Measurements from ENCODE around the gene HNRNPR.
A peak's percentile ranks its signal among the peaks of the same experiment; 100 is the strongest.
"Not testable (repeated sequence)": the region's sequence is repeated elsewhere in the genome, so short reads cannot be mapped to it uniquely, and the experiment has no call there.

HNRNPR gene

DNA sequence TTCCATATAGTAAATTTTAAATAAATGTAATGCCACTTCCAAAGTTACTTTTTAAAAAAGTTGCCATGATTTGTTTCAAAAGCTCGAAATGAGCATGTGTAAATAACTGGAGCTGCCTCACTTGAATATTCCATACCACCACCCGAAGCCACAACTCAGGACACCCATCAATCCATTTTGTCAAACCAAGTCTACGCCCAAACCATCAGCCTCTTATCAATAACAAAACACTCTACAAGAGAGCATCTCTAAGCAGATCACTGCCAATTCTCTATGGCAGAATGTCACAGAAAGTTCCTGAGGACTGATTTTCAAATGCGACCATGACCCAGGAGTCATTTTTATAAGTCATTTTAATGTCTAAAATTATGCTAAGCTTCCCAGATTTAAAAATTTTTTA, 4.5 kb downstream of the HNRNPR start:
- Mint-ChIP-seq H3K27ac (ENCODE audit: low read depth) (peak overlapping the region; percentile 81), H3K36me3 (ENCODE audit: insufficient read depth) (peaks cover 45% of the 10 kb centered on the region), H3K4me1 (peaks cover 49% of the 10 kb centered on the region), H3K27me3 (no peaks in the 10 kb centered on the region), H3K9me3 (no peaks in the 10 kb centered on the region), H3K4me3 (peak overlapping the region; percentile 95)
- ATAC-seq (replicated peaks; ENCODE audit: extremely low read depth, poor library complexity, severe bottlenecking) = no peak
- no peak for DNase-seq (ENCODE audit: low spot score in 2 of 2)

DNA sequence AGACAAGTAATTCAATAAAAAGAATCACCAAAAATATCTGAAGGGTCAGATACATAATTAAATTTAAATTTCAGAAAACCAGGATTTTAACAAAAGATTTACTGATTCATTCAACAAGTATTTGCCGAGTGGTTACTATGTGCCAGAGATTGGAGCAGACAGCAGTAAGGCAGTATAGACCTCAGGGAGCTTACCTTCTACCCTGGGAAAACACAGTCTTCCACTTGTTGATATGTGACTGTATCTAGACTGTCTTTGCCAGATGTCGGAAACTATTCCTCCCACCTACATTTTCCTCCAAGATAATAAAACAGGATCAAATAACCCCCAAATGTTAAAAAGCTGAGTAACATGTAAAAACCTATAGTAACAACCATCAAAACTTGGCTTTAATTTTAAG, 6.2 kb downstream of the HNRNPR start:
- peaks cover 51% of the 10 kb centered on the region for H3K36me3 Mint-ChIP-seq (ENCODE audit: insufficient read depth)
- no peak overlapping the region for H3K27ac Mint-ChIP-seq (ENCODE audit: low read depth)
- no peaks in the 10 kb centered on the region for H3K9me3 Mint-ChIP-seq
- DNase-seq (ENCODE audit: low spot score in 2 of 2) = no peak
- no peak for ATAC-seq (replicated peaks; ENCODE audit: extremely low read depth, poor library complexity, severe bottlenecking)
- no peaks in the 10 kb centered on the region for H3K27me3 Mint-ChIP-seq
- H3K4me3 Mint-ChIP-seq = no peak overlapping the region
- H3K4me1 Mint-ChIP-seq = peaks cover 44% of the 10 kb centered on the region

DNA sequence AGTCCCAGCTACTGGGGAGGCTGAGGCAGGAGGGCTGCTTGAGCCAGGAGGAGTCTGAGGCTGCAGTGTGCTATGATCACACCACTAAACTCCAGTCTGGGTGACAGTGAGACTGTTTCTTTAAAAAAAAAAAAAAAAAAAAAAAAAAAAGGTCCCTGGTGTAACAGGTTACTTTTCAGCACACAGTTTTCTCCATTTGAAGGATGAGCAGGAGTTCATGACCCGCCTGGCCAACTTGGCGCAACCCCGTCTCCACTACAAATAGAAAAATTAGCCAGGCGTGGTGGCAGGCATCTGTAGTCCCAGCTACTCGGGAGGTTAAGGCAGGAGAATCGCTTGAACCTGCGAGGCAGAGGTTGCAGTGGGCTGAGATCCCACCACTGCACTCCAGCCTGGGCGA, 12.4 kb downstream of the HNRNPR start:
- H3K4me3 Mint-ChIP-seq = no peak overlapping the region
- DNase-seq (ENCODE audit: low spot score in 2 of 2) = no peak
- H3K27me3 Mint-ChIP-seq = no peaks in the 10 kb centered on the region

DNA sequence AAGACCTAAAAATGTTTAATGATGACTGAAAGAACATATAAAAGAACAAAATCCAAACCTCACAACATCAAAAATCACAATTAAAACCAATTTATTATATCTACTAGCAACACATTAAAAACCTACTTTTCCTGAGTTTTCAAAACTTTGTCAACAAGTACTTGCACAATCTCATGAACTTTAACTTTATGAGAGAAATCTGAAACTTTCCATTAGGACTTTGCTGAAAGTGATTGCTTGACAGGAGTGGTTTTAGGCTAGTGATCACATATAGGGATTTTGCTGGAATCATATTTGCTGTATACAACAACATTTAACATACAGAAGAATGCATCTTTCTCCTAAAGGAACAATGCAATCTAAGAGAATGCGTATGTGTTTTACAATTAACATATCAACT, 13.2 kb downstream of the HNRNPR start:
- H3K27ac Mint-ChIP-seq (ENCODE audit: low read depth) = no peak overlapping the region
- ATAC-seq (replicated peaks; ENCODE audit: extremely low read depth, poor library complexity, severe bottlenecking) (no peak), DNase-seq (ENCODE audit: low spot score in 2 of 2) (no peak)
- H3K36me3 Mint-ChIP-seq (ENCODE audit: insufficient read depth) = peaks cover 79% of the 10 kb centered on the region
- H3K27me3 Mint-ChIP-seq = no peaks in the 10 kb centered on the region
- H3K4me3 Mint-ChIP-seq = no peak overlapping the region
- peaks cover 38% of the 10 kb centered on the region for H3K4me1 Mint-ChIP-seq
- H3K9me3 Mint-ChIP-seq = no peaks in the 10 kb centered on the region

More for the DNA sequence above, 12.4 kb downstream of the HNRNPR start:
- Mint-ChIP-seq H3K9me3 (no peaks in the 10 kb centered on the region), H3K36me3 (ENCODE audit: insufficient read depth) (peaks cover 80% of the 10 kb centered on the region), H3K4me1 (peaks cover 31% of the 10 kb centered on the region), H3K27ac (ENCODE audit: low read depth) (no peak overlapping the region)
- no peak for ATAC-seq (replicated peaks; ENCODE audit: extremely low read depth, poor library complexity, severe bottlenecking)

- Mint-ChIP-seq H3K27ac (ENCODE audit: low read depth) (peak overlapping the region; percentile 73), H3K4me1 (peaks cover 47% of the 10 kb centered on the region)
Observed at GRCh38 chr1:23325393-23325792, 18.7 kb downstream of the HNRNPR start.

GRCh38 chr1:23322770-23323169, 21.3 kb downstream of the HNRNPR start:
- H3K9me3 Mint-ChIP-seq = no peaks in the 10 kb centered on the region
- DNase-seq (ENCODE audit: low spot score in 2 of 2) (no peak), ATAC-seq (replicated peaks; ENCODE audit: extremely low read depth, poor library complexity, severe bottlenecking) (no peak)
- peaks cover 41% of the 10 kb centered on the region for H3K4me1 Mint-ChIP-seq
- H3K27ac Mint-ChIP-seq (ENCODE audit: low read depth) = no peak overlapping the region
- H3K27me3 Mint-ChIP-seq = no peaks in the 10 kb centered on the region
- H3K36me3 Mint-ChIP-seq (ENCODE audit: insufficient read depth) = peaks cover 67% of the 10 kb centered on the region
- no peak overlapping the region for H3K4me3 Mint-ChIP-seq

More at GRCh38 chr1:23325393-23325792, 18.7 kb downstream of the HNRNPR start:
- H3K9me3 Mint-ChIP-seq = no peaks in the 10 kb centered on the region
- H3K36me3 Mint-ChIP-seq (ENCODE audit: insufficient read depth) = peaks cover 58% of the 10 kb centered on the region
- DNase-seq (ENCODE audit: low spot score in 2 of 2) = no peak
- H3K4me3 Mint-ChIP-seq = no peak overlapping the region
- no peaks in the 10 kb centered on the region for H3K27me3 Mint-ChIP-seq
- ATAC-seq (replicated peaks; ENCODE audit: extremely low read depth, poor library complexity, severe bottlenecking) = no peak

DNA sequence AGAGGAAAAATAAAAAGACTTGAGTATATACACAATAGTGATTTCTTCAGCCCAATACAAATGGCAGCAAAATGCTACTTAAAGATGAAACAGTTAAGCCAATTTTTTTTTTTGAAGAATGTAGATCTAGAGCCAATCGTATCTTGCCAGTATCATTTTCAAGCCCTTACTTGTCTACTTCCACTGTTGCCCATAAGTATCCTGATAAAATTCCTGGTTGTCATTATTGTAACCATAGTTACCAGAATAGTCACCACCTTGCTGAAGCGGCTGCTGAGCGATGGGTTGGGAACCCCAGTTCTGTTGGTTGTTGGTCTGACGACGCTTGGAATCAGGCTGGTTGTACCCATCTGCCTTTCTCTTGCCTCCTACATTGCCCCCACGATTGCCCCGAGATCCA, 33.8 kb downstream of the HNRNPR start:
- not testable (repeated sequence) for H3K4me3 Mint-ChIP-seq; DNase-seq (ENCODE audit: low spot score in 2 of 2); H3K27me3 Mint-ChIP-seq; H3K9me3 Mint-ChIP-seq; ATAC-seq (replicated peaks; ENCODE audit: extremely low read depth, poor library complexity, severe bottlenecking); H3K27ac Mint-ChIP-seq (ENCODE audit: low read depth)
- peaks cover 52% of the 10 kb centered on the region for H3K36me3 Mint-ChIP-seq (ENCODE audit: insufficient read depth)
- peaks cover 26% of the 10 kb centered on the region for H3K4me1 Mint-ChIP-seq

GRCh38 chr1:23304140-23304620, 39.9 kb downstream of the HNRNPR start:
- DNase-seq (ENCODE audit: low spot score in 2 of 2) (no peak), ATAC-seq (replicated peaks; ENCODE audit: extremely low read depth, poor library complexity, severe bottlenecking) (no peak)
- peaks cover 33% of the 10 kb centered on the region for H3K36me3 Mint-ChIP-seq (ENCODE audit: insufficient read depth)
- no peak overlapping the region for H3K4me3 Mint-ChIP-seq
- no peaks in the 10 kb centered on the region for H3K4me1 Mint-ChIP-seq
- no peaks in the 10 kb centered on the region for H3K9me3 Mint-ChIP-seq
- H3K27ac Mint-ChIP-seq (ENCODE audit: low read depth) = no peak overlapping the region
- no peaks in the 10 kb centered on the region for H3K27me3 Mint-ChIP-seq

DNA sequence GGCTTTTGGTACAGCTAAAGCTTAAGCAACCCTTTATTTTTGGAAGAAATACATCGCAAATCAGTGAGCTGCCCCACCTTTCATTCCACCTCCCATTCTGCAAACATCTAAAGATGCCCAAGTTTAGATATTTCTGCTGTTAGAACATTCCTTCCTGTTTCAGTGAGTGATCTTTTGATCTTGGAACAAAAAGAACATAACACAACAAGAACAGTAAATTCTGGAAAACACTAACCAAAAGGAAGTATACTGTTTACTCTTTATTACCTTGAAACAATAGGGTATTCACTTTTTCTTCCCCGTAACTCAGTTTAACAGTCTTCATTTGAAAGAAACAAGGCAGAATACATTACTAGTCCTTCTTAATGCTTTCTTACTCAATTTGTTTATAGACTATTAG, 40.6 kb downstream of the HNRNPR start:
- H3K27me3 Mint-ChIP-seq = no peaks in the 10 kb centered on the region
- H3K4me3 Mint-ChIP-seq = no peak overlapping the region
- H3K36me3 Mint-ChIP-seq (ENCODE audit: insufficient read depth) = peaks cover 36% of the 10 kb centered on the region
- H3K9me3 Mint-ChIP-seq = no peaks in the 10 kb centered on the region
- no peaks in the 10 kb centered on the region for H3K4me1 Mint-ChIP-seq
- H3K27ac Mint-ChIP-seq (ENCODE audit: low read depth) = peak overlapping the region; percentile 20
- ATAC-seq (replicated peaks; ENCODE audit: extremely low read depth, poor library complexity, severe bottlenecking) (no peak), DNase-seq (ENCODE audit: low spot score in 2 of 2) (no peak)

DNA sequence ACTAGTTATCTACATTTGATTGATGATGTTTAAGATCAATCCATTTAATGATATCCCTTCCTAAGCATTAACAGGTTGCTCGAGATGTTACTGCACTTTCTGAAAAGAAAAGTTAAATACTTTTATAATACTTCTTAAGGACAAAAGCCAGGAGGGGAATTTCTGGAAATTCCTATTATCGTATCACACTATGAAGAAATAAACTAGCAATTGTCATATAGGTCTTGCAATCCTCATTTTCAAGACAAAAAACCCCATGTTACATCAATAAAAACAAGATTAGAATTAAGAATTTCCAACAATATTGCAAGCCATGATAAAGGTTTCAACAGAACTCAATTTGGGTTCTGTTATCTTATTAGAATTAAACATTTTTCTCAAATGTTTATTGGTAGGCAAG, 47.2 kb downstream of the HNRNPR start:
- peaks cover 20% of the 10 kb centered on the region for H3K36me3 Mint-ChIP-seq (ENCODE audit: insufficient read depth)
- H3K9me3 Mint-ChIP-seq = no peaks in the 10 kb centered on the region
- DNase-seq (ENCODE audit: low spot score in 2 of 2) (no peak), ATAC-seq (replicated peaks; ENCODE audit: extremely low read depth, poor library complexity, severe bottlenecking) (no peak)
- no peaks in the 10 kb centered on the region for H3K27me3 Mint-ChIP-seq
- H3K4me1 Mint-ChIP-seq = no peaks in the 10 kb centered on the region
- H3K27ac Mint-ChIP-seq (ENCODE audit: low read depth) = no peak overlapping the region
- no peak overlapping the region for H3K4me3 Mint-ChIP-seq

DNA sequence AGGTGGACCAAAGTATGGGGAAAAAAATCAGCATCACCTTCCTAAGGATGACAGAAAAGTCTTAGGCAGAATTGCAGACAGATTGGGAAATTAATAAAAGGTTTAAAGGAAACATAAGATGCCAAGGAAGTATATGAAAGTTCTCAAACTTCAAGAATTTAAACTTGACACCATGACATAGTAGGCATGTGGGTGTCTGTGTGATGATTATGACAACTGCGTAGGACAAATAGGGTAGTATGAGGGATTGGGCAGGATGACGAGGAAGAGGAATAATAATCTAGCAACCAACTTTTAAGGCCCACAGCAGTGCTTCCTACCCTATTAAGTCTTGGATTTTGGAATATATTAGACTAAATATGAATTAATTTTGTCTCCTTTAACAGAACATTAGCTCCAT, 52.4 kb downstream of the HNRNPR start:
- ATAC-seq (replicated peaks; ENCODE audit: extremely low read depth, poor library complexity, severe bottlenecking) (no peak), DNase-seq (ENCODE audit: low spot score in 2 of 2) (no peak)
- no peaks in the 10 kb centered on the region for H3K27me3 Mint-ChIP-seq
- H3K4me1 Mint-ChIP-seq = no peaks in the 10 kb centered on the region
- H3K36me3 Mint-ChIP-seq (ENCODE audit: insufficient read depth) = peaks cover 10% of the 10 kb centered on the region
- H3K4me3 Mint-ChIP-seq = no peak overlapping the region
- no peak overlapping the region for H3K27ac Mint-ChIP-seq (ENCODE audit: low read depth)
- no peaks in the 10 kb centered on the region for H3K9me3 Mint-ChIP-seq

DNA sequence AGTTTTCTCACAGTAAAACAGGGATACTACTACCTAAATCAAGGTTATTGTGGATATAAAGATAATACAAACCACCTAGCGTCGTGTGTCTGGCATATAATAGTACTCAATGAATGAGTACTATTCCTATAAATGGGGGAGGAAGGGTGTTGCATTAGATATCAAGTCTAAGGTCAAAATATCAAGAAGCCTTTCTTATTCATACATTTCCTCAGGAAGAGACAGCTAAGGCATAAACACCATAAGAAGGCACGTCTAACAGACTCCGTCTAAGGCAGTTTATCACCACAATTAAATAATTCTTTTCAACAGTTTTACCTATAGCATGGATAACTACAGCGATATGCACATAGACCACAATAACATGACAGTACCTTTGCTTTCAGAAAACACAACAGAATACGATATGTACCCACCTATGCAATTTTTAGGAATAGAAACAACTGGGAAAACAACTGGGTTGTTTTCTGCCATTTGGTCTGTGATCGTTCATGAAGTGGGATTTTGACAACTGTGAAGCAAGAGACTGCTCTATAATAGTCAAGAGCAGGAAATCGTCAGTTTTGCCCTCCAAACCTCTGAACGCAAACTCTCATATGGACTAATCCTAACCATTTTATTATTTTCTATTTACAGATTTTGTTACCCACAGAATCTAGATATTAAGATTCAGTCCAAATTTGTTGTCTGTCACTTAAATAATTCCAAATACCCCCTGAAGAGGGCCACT, 53.1 kb downstream of the HNRNPR start:
- Mint-ChIP-seq H3K9me3 (no peaks in the 10 kb centered on the region), H3K27me3 (no peaks in the 10 kb centered on the region), H3K4me1 (no peaks in the 10 kb centered on the region), H3K4me3 (no peak overlapping the region), H3K27ac (ENCODE audit: low read depth) (no peak overlapping the region), H3K36me3 (ENCODE audit: insufficient read depth) (peaks cover 10% of the 10 kb centered on the region)
- no peak for ATAC-seq (replicated peaks; ENCODE audit: extremely low read depth, poor library complexity, severe bottlenecking)
- DNase-seq (ENCODE audit: low spot score in 2 of 2) = no peak

- Mint-ChIP-seq H3K4me1 (no peaks in the 10 kb centered on the region), H3K9me3 (no peaks in the 10 kb centered on the region), H3K36me3 (ENCODE audit: insufficient read depth) (peaks cover 7% of the 10 kb centered on the region), H3K27ac (ENCODE audit: low read depth) (no peak overlapping the region), H3K4me3 (no peak overlapping the region), H3K27me3 (no peaks in the 10 kb centered on the region)
- ATAC-seq (replicated peaks; ENCODE audit: extremely low read depth, poor library complexity, severe bottlenecking) = no peak
- DNase-seq (ENCODE audit: low spot score in 2 of 2) = no peak
Observed at GRCh38 chr1:23288671-23289070, 55.4 kb downstream of the HNRNPR start.
